Rectal smooth muscle tissue (tissue), 1 donor: ENCODE data around the gene MED26.
A peak's percentile ranks its signal among the peaks of the same experiment; 100 is the strongest.
"Not testable (repeated sequence)": the region's sequence is repeated elsewhere in the genome, so short reads cannot be mapped to it uniquely, and the experiment has no call there.

Experiments used
- H3K27ac ChIP-seq: one replicate; pipeline ENCODE4 v1.7.0; 2013; ENCODE audit warnings: low read depth, low read length, inconsistent platforms
- H3K27me3 ChIP-seq: one replicate; pipeline ENCODE4 v1.7.0; 2013; ENCODE audit warnings: low read length; ENCODE audit not compliant: control insufficient read depth, insufficient read depth
- H3K36me3 ChIP-seq: one replicate; pipeline ENCODE4 v1.7.0; 2013; ENCODE audit warnings: low read length; ENCODE audit not compliant: control insufficient read depth, insufficient read depth
- H3K4me1 ChIP-seq: one replicate; pipeline ENCODE4 v1.7.0; 2013; ENCODE audit warnings: low read length; ENCODE audit not compliant: control insufficient read depth, insufficient read depth
- H3K4me3 ChIP-seq: one replicate; pipeline ENCODE4 v1.7.0; 2013; ENCODE audit warnings: low read length
- H3K9ac ChIP-seq: one replicate; pipeline ENCODE4 v1.7.0; 2013; ENCODE audit warnings: low read length

Gene MED26

GRCh38 chr19:16572332-16573211 is 55.4 kb downstream of the MED26 start, which contains the start of gene SLC35E1:
SLC35E1 (minus strand) TSS chr19:16572415; CDS start chr19:16572364, 51 bp downstream.
- Histone ChIP-seq H3K9ac (peak within 1 kb of the TSS; percentile 75), H3K36me3 (peaks cover 19% of the 10 kb centered on the region), H3K4me3 (peak within 1 kb of the TSS; percentile 93), H3K27ac (peak within 1 kb of the TSS; percentile 81), H3K4me1 (peaks cover 15% of the 10 kb centered on the region), H3K27me3 (no peaks in the 10 kb centered on the region)

- Histone ChIP-seq H3K4me3 (peak overlapping the region; percentile 93), H3K9ac (peak overlapping the region; percentile 75), H3K36me3 (peaks cover 18% of the 10 kb centered on the region), H3K4me1 (peaks cover 15% of the 10 kb centered on the region), H3K27me3 (no peaks in the 10 kb centered on the region), H3K27ac (peak overlapping the region; percentile 72)
Observed at GRCh38 chr19:16571822-16572331, 56.1 kb downstream of the MED26 start.

- Histone ChIP-seq H3K36me3 (peaks cover 15% of the 10 kb centered on the region), H3K4me1 (peaks cover 15% of the 10 kb centered on the region), H3K9ac (peak overlapping the region; percentile 75), H3K27me3 (no peaks in the 10 kb centered on the region), H3K27ac (no peak overlapping the region), H3K4me3 (peak overlapping the region; percentile 93)
Observed at GRCh38 chr19:16571283-16571682, 56.7 kb downstream of the MED26 start.

- Histone ChIP-seq H3K36me3 (peaks cover 6% of the 10 kb centered on the region), H3K27me3 (no peaks in the 10 kb centered on the region), H3K4me3 (no peak overlapping the region), H3K4me1 (peaks cover 15% of the 10 kb centered on the region), H3K27ac (no peak overlapping the region), H3K9ac (no peak overlapping the region)
Observed at GRCh38 chr19:16569609-16570320, 58.2 kb downstream of the MED26 start.

- Histone ChIP-seq H3K4me1 (peaks cover 6% of the 10 kb centered on the region), H3K4me3 (no peak overlapping the region), H3K27ac (no peak overlapping the region), H3K36me3 (peaks cover 13% of the 10 kb centered on the region), H3K9ac (no peak overlapping the region), H3K27me3 (no peaks in the 10 kb centered on the region)
Observed at GRCh38 chr19:16566702-16567101, 61.3 kb downstream of the MED26 start.

GRCh38 chr19:16566161-16566560 is 61.8 kb downstream of the MED26 start:
- Histone ChIP-seq H3K4me1 (peaks cover 2% of the 10 kb centered on the region), H3K36me3 (peaks cover 16% of the 10 kb centered on the region), H3K4me3 (no peak overlapping the region), H3K9ac (no peak overlapping the region), H3K27ac (no peak overlapping the region), H3K27me3 (no peaks in the 10 kb centered on the region)

- Histone ChIP-seq H3K27ac (no peak overlapping the region), H3K4me1 (no peaks in the 10 kb centered on the region), H3K4me3 (no peak overlapping the region), H3K36me3 (peaks cover 21% of the 10 kb centered on the region), H3K9ac (no peak overlapping the region), H3K27me3 (no peaks in the 10 kb centered on the region)
Observed at GRCh38 chr19:16564842-16565241, 63.2 kb downstream of the MED26 start.

- Histone ChIP-seq H3K27ac (no peak overlapping the region), H3K4me1 (no peaks in the 10 kb centered on the region), H3K9ac (no peak overlapping the region), H3K36me3 (peaks cover 18% of the 10 kb centered on the region), H3K4me3 (no peak overlapping the region), H3K27me3 (no peaks in the 10 kb centered on the region)
Observed at GRCh38 chr19:16562608-16563025, 65.4 kb downstream of the MED26 start.

- Histone ChIP-seq H3K27me3 (no peaks in the 10 kb centered on the region), H3K36me3 (peaks cover 18% of the 10 kb centered on the region), H3K4me3 (no peak overlapping the region), H3K27ac (no peak overlapping the region), H3K9ac (no peak overlapping the region), H3K4me1 (no peaks in the 10 kb centered on the region)
Observed at GRCh38 chr19:16561382-16561781, 66.6 kb downstream of the MED26 start.

- H3K27ac ChIP-seq = no peak overlapping the region
- peaks cover 22% of the 10 kb centered on the region for H3K36me3 ChIP-seq
- H3K9ac ChIP-seq = no peak overlapping the region
- no peak overlapping the region for H3K4me3 ChIP-seq
- H3K27me3 ChIP-seq = no peaks in the 10 kb centered on the region
- no peaks in the 10 kb centered on the region for H3K4me1 ChIP-seq
Observed at GRCh38 chr19:16559780-16560276, 68.2 kb downstream of the MED26 start.

GRCh38 chr19:16554776-16555175 is 73.2 kb downstream of the MED26 start:
- Histone ChIP-seq H3K9ac (no peak overlapping the region), H3K27me3 (no peaks in the 10 kb centered on the region), H3K4me3 (no peak overlapping the region), H3K27ac (no peak overlapping the region), H3K36me3 (peaks cover 21% of the 10 kb centered on the region), H3K4me1 (no peaks in the 10 kb centered on the region)

- H3K9ac ChIP-seq, H3K4me1 ChIP-seq, H3K27me3 ChIP-seq, H3K4me3 ChIP-seq, H3K27ac ChIP-seq: not testable (repeated sequence)
- H3K36me3 ChIP-seq = peaks cover 21% of the 10 kb centered on the region
Observed at GRCh38 chr19:16551902-16552301, 76.1 kb downstream of the MED26 start.
